HEK293 (cell line): Measurements from ENCODE around the gene PPP2R1B.

Experiments
- CTCF ChIA-PET: fragments of 350-600 bp; formaldehyde crosslinking; extraction: SDS; loops from one replicate; lab custom pipeline; 2021; ENCODE audit warnings: antibody characterized with exemption; lab: Yijun Ruan, JAX
- POLR2A ChIA-PET: fragments of 300-600 bp; formaldehyde crosslinking; extraction: SDS; loops from one replicate; lab custom pipeline; 2020; ENCODE audit warnings: antibody characterized with exemption, inconsistent platforms; lab: Yijun Ruan, JAX
- H3K27ac ChIP-seq: fragments of 200-500 bp; sonication (Bioruptor generic); 2 replicates; pipeline ENCODE4 v1.5.1; 2014; ENCODE audit warnings: low read depth, low read length, control low read depth, inconsistent platforms; ENCODE audit errors: extremely low read depth
- H3K36me3 ChIP-seq, 2 experiments: fragments of 200-500 bp in 1 of 2; sonication (Bioruptor generic) in 1 of 2; 1 replicate in 1 of 2; 2 replicates in 1 of 2; pipeline ENCODE4 v1.5.1; 2014 to 2017; ENCODE audit warnings: inconsistent platforms in 2 of 2, low read length in 2 of 2; ENCODE audit not compliant: control insufficient read depth in 2 of 2, insufficient read depth in 1 of 2
- H3K4me1 ChIP-seq: fragments of 200-500 bp; sonication (Bioruptor generic); 2 replicates; pipeline ENCODE4 v1.5.1; 2014; ENCODE audit warnings: mild to moderate bottlenecking, low read length, inconsistent platforms; ENCODE audit not compliant: control insufficient read depth, insufficient read depth
- H3K4me3 ChIP-seq: 2 replicates; pipeline ENCODE4 v1.5.1; 2011; ENCODE audit warnings: low read depth, mild to moderate bottlenecking, control low read depth, low read length, moderate library complexity
- H3K9me3 ChIP-seq: fragments of 200-500 bp; sonication (Bioruptor generic); 2 replicates; pipeline ENCODE4 v1.5.1; 2014; ENCODE audit warnings: low read depth, low read length, inconsistent platforms; ENCODE audit not compliant: control insufficient read depth, insufficient read depth
- CTCF ChIP-seq: fragments of 450-650 bp; formaldehyde crosslinking; IDR thresholded peaks from 2 replicates; pipeline ENCODE4 v1.5.1; 2016; ENCODE audit warnings: missing biosample characterization, missing genetic modification characterization
- EGR2 ChIP-seq: fragments of 450-650 bp; formaldehyde crosslinking; IDR thresholded peaks from 2 replicates; pipeline ENCODE4 v1.5.1; 2016; ENCODE audit warnings: low read depth, missing biosample characterization, missing genetic modification characterization
- HOXC10 ChIP-seq: sonication (generic); formaldehyde crosslinking; IDR thresholded peaks from 2 replicates; pipeline ENCODE4 v1.8.1; 2023; ENCODE audit warnings: mild to moderate bottlenecking, missing genetic modification reagents
- OVOL3 ChIP-seq: fragments of 450-650 bp; formaldehyde crosslinking; IDR thresholded peaks from 2 replicates; pipeline ENCODE4 v1.5.1; 2016; ENCODE audit warnings: missing biosample characterization, missing genetic modification characterization
- PRDM1 ChIP-seq: fragments of 450-650 bp; formaldehyde crosslinking; IDR thresholded peaks from 2 replicates; pipeline ENCODE4; 2016; ENCODE audit warnings: missing biosample characterization, missing genetic modification characterization
- SCRT2 ChIP-seq: fragments of 450-650 bp; formaldehyde crosslinking; IDR thresholded peaks from 2 replicates; pipeline ENCODE4 v1.5.1; 2016; ENCODE audit warnings: missing biosample characterization, missing genetic modification characterization
- TRIM28 ChIP-seq: IDR thresholded peaks from 2 replicates; pipeline ENCODE4 v1.6.1; 2011; ENCODE audit warnings: low read length, control low read depth, borderline replicate concordance
- YY1 ChIP-seq: fragments of 450-650 bp; formaldehyde crosslinking; IDR thresholded peaks from 2 replicates; pipeline ENCODE4 v1.5.1; 2018; ENCODE audit warnings: missing biosample characterization, missing genetic modification characterization
- ZBTB11 ChIP-seq: fragments of 450-650 bp; formaldehyde crosslinking; conservative IDR thresholded peaks from 2 replicates; pipeline ENCODE4 v1.5.1; 2016; ENCODE audit warnings: low read depth, missing biosample characterization, missing genetic modification characterization
- ZBTB17 ChIP-seq: fragments of 450-650 bp; formaldehyde crosslinking; IDR thresholded peaks from 2 replicates; pipeline ENCODE4 v1.5.1; 2016; ENCODE audit warnings: missing biosample characterization, missing genetic modification characterization
- ZBTB6 ChIP-seq: fragments of 450-650 bp; formaldehyde crosslinking; IDR thresholded peaks from 2 replicates; pipeline ENCODE4 v1.5.1; 2017; ENCODE audit warnings: missing biosample characterization, missing genetic modification characterization
- ZBTB7A ChIP-seq: fragments of 450-650 bp; formaldehyde crosslinking; IDR thresholded peaks from 2 replicates; pipeline ENCODE4 v1.5.1; 2016; ENCODE audit warnings: low read depth, missing biosample characterization, missing genetic modification characterization
- ZNF112 ChIP-seq: fragments of 450-650 bp; formaldehyde crosslinking; IDR thresholded peaks from 2 replicates; pipeline ENCODE4 v1.5.0; 2017; ENCODE audit warnings: missing biosample characterization, missing genetic modification characterization
- ZNF148 ChIP-seq: fragments of 450-650 bp; formaldehyde crosslinking; IDR thresholded peaks from 2 replicates; pipeline ENCODE4 v1.5.0; 2017; ENCODE audit warnings: missing biosample characterization, missing genetic modification characterization, borderline replicate concordance
- ZNF169 ChIP-seq: fragments of 450-650 bp; formaldehyde crosslinking; IDR thresholded peaks from 2 replicates; pipeline ENCODE4 v1.5.1; 2016; ENCODE audit warnings: missing biosample characterization, missing genetic modification characterization
- ZNF24 ChIP-seq: fragments of 450-650 bp; formaldehyde crosslinking; IDR thresholded peaks from 2 replicates; pipeline ENCODE4 v1.5.1; 2016; ENCODE audit warnings: missing biosample characterization, missing genetic modification characterization
- ZNF280C ChIP-seq: fragments of 450-650 bp; formaldehyde crosslinking; IDR thresholded peaks from 2 replicates; pipeline ENCODE4 v1.5.1; 2016; ENCODE audit warnings: missing biosample characterization, missing genetic modification characterization
- ZNF324 ChIP-seq: fragments of 450-650 bp; formaldehyde crosslinking; IDR thresholded peaks from 2 replicates; pipeline ENCODE4 v1.5.1; 2016; ENCODE audit warnings: missing biosample characterization, missing genetic modification characterization
- ZNF350 ChIP-seq: fragments of 450-650 bp; formaldehyde crosslinking; IDR thresholded peaks from 2 replicates; pipeline ENCODE4 v1.5.0; 2017; ENCODE audit warnings: missing biosample characterization, mild to moderate bottlenecking, missing genetic modification characterization
- ZNF521 ChIP-seq: fragments of 450-650 bp; formaldehyde crosslinking; IDR thresholded peaks from 2 replicates; pipeline ENCODE4 v1.5.1; 2017; ENCODE audit warnings: missing biosample characterization, mild to moderate bottlenecking, missing genetic modification characterization
- ZNF529 ChIP-seq: fragments of 450-650 bp; formaldehyde crosslinking; IDR thresholded peaks from 2 replicates; pipeline ENCODE4 v1.5.1; 2017; ENCODE audit warnings: missing genetic modification characterization, missing biosample characterization; ENCODE audit not compliant: insufficient replicate concordance
- ZNF560 ChIP-seq: fragments of 450-650 bp; formaldehyde crosslinking; IDR thresholded peaks from 2 replicates; pipeline ENCODE4 v1.5.1; 2017; ENCODE audit warnings: missing biosample characterization, missing genetic modification characterization, borderline replicate concordance
- ZNF600 ChIP-seq: fragments of 450-650 bp; formaldehyde crosslinking; IDR thresholded peaks from 2 replicates; pipeline ENCODE4 v1.5.1; 2016; ENCODE audit warnings: missing biosample characterization, missing genetic modification characterization
- ZNF677 ChIP-seq: fragments of 450-650 bp; IDR thresholded peaks from 2 replicates; pipeline ENCODE4 v1.5.0; 2018; ENCODE audit warnings: missing biosample characterization, mild to moderate bottlenecking, missing genetic modification characterization, moderate library complexity
- ZNF747 ChIP-seq: fragments of 450-650 bp; formaldehyde crosslinking; IDR thresholded peaks from 2 replicates; pipeline ENCODE4 v1.5.1; 2016; ENCODE audit warnings: missing biosample characterization, missing genetic modification characterization
- ZNF76 ChIP-seq: fragments of 450-650 bp; formaldehyde crosslinking; IDR thresholded peaks from 2 replicates; pipeline ENCODE4; 2016; ENCODE audit warnings: low read depth, missing biosample characterization, missing genetic modification characterization, borderline replicate concordance

Gene PPP2R1B

GRCh38 chr11:111684251-111684650 is 81.9 kb downstream of the PPP2R1B start:
- no peak for TF ChIP-seq ZNF350 (tag by site-specific recombination)
- TF ChIP-seq ZBTB7A (tag by site-specific recombination), result no peak
- no peak for TF ChIP-seq ZBTB11 (tag by site-specific recombination)
- no peak for TF ChIP-seq ZNF747 (tag by site-specific recombination)
- TF ChIP-seq EGR2 (tag by site-specific recombination), result no peak
- no peak for TF ChIP-seq OVOL3 (tag by site-specific recombination)
- TF ChIP-seq ZNF169 (tag by site-specific recombination), result no peak
- TF ChIP-seq ZNF24 (tag by site-specific recombination), result no peak
- TF ChIP-seq ZNF521 (tag by site-specific recombination), result no peak
- TF ChIP-seq PRDM1 (tag by site-specific recombination), result no peak
- no peak for TF ChIP-seq ZNF677 (tag by site-specific recombination)
- TF ChIP-seq, all 188 proteins: peak for 0
- H3K36me3 ChIP-seq, result peaks cover 0 to 13% of the 10 kb centered on the region in 2 experiments; a peak in 1 of 3 replicates
- H3K27ac ChIP-seq, result no peak overlapping the region
- H3K4me1 ChIP-seq, result no peaks in the 10 kb centered on the region
- POLR2A ChIA-PET, result no interaction called here
- no peaks in the 10 kb centered on the region for H3K9me3 ChIP-seq
- CTCF ChIA-PET, result interaction anchor here (0.8 kb wide), 1 partner anchor 34 kb away, joined by 4 read pairs; no protein-coding TSS in a partner anchor
- H3K4me3 ChIP-seq, result no peak overlapping the region

- ChIA-PET POLR2A (no interaction called here), CTCF (no interaction called here)
- Histone ChIP-seq H3K4me3 (no peak overlapping the region), H3K36me3 (peaks cover 0 to 8% of the 10 kb centered on the region in 2 experiments; a peak in 1 of 3 replicates), H3K4me1 (no peaks in the 10 kb centered on the region), H3K9me3 (no peaks in the 10 kb centered on the region), H3K27ac (no peak overlapping the region)
- no peak for TF ChIP-seq ZBTB17
- no peak for TF ChIP-seq ZNF529
- no peak for TF ChIP-seq CTCF (tag by site-specific recombination)
- TF ChIP-seq ZNF148, result no peak
- no peak for TF ChIP-seq ZBTB6
- TF ChIP-seq ZNF112 (tag by site-specific recombination), result no peak
- no peak for TF ChIP-seq HOXC10 (CRISPR knock-in tag)
- TF ChIP-seq SCRT2 (tag by site-specific recombination), result no peak
- no peak for TF ChIP-seq ZNF280C (tag by site-specific recombination)
- no peak for TF ChIP-seq YY1 (tag by site-specific recombination)
- TF ChIP-seq TRIM28, result no peak
- no peak for TF ChIP-seq ZNF560
- no peak for TF ChIP-seq ZNF76 (tag by site-specific recombination)
- no peak for TF ChIP-seq ZNF600 (tag by site-specific recombination)
- no peak for TF ChIP-seq ZNF324 (tag by site-specific recombination)
These were observed 82.4 kb downstream of the PPP2R1B start for GRCh38 chr11:111683806-111684205.
